Ovary (tissue), 3 donors: ENCODE data around the gene ILDR2.

Source experiments
- EP300 ChIP-seq: sonication (generic); formaldehyde crosslinking; IDR thresholded peaks from one replicate; pipeline ENCODE4 v1.6.1; 2017; ENCODE audit warnings: antibody characterized with exemption
- POLR2A ChIP-seq: fragments of 450-650 bp; IDR thresholded peaks from one replicate; pipeline ENCODE4 v1.6.1; 2017; ENCODE audit warnings: antibody characterized with exemption, mild to moderate bottlenecking, moderate library complexity
- TF ChIP-seq, protein P1 (sequence below), 3 donors: fragments of 450-650 bp in 2 of 3; fragments of 200-600 bp in 1 of 3; IDR thresholded peaks; one replicate each; pipeline versions ENCODE4 v1.5.1 to v1.8.0; 2016 to 2022; ENCODE audit warnings: antibody characterized with exemption in 3 of 3, mild to moderate bottlenecking in 1 of 3
- donor health status: DM: no; HTN: no; CAD: no.

DNA sequence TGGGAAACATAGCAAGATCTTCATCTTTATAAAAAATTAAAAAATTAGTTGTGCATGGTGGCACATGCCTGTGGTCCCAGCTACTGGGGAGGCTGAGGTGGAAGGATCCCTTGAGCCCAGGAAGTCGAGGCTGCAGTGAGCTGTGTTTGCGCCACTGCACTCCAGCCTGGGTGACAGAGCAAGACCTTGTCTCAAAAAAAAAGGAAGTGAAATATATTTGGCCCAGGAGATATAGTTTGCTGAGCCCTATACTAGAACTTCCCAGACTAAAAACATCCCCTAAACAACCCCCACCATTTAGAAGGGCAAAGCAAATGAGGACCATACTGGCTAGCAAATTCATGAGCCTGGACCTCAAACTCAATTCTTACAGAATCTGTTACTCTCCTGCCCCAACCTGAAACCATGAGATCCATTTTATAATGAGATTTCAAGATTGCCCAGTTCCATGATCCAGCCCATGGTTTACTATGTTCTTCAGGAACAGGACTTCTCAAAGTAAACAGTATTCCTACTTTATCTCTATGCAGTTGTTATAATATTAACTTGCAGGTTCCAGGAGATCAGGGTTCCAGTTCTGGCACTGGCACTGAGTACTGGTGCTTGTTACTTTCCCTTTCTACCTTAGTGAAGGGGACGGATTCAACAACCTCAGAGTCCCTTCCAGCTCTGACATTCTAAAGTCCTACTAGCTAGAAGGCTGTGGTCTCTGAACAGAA is 50.4 kb downstream of the ILDR2 start:
- TF ChIP-seq, protein P1, sequence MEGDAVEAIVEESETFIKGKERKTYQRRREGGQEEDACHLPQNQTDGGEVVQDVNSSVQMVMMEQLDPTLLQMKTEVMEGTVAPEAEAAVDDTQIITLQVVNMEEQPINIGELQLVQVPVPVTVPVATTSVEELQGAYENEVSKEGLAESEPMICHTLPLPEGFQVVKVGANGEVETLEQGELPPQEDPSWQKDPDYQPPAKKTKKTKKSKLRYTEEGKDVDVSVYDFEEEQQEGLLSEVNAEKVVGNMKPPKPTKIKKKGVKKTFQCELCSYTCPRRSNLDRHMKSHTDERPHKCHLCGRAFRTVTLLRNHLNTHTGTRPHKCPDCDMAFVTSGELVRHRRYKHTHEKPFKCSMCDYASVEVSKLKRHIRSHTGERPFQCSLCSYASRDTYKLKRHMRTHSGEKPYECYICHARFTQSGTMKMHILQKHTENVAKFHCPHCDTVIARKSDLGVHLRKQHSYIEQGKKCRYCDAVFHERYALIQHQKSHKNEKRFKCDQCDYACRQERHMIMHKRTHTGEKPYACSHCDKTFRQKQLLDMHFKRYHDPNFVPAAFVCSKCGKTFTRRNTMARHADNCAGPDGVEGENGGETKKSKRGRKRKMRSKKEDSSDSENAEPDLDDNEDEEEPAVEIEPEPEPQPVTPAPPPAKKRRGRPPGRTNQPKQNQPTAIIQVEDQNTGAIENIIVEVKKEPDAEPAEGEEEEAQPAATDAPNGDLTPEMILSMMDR (IDR thresholded peaks at IDR 0.05), result no peak
- TF ChIP-seq POLR2A (no peak), EP300 (no peak)
